ENCODE data around the gene N4BP2L2.

N4BP2L2 gene

GRCh38 chr13:32530841-32531253 is 7.7 kb downstream of the N4BP2L2 start:
- H3K4me3 ChIP-seq (ENCODE audit: low read length), result no peak overlapping the region
- no peak for DNase-seq (ENCODE audit: low read depth)
- no peak for TF ChIP-seq CTCF (IDR thresholded peaks at IDR 0.05; ENCODE audit: insufficient read depth, low read depth, low read length, missing control alignments)

GRCh38 chr13:32528358-32528757 is 10.2 kb downstream of the N4BP2L2 start:
- no peak overlapping the region for H3K4me3 ChIP-seq (ENCODE audit: low read length)
- no peak for TF ChIP-seq CTCF (IDR thresholded peaks at IDR 0.05; ENCODE audit: insufficient read depth, low read depth, low read length, missing control alignments)
- peak; percentile 58 for DNase-seq (ENCODE audit: low read depth)

GRCh38 chr13:32527151-32527550 is 11.4 kb downstream of the N4BP2L2 start:
- DNase-seq (ENCODE audit: low read depth), result no peak
- no peak overlapping the region for H3K4me3 ChIP-seq (ENCODE audit: low read length)
- no peak for TF ChIP-seq CTCF (IDR thresholded peaks at IDR 0.05; ENCODE audit: insufficient read depth, low read depth, low read length, missing control alignments)

- DNase-seq (ENCODE audit: low read depth), result no peak
- TF ChIP-seq CTCF (IDR thresholded peaks at IDR 0.05; ENCODE audit: insufficient read depth, low read depth, low read length, missing control alignments), result no peak
- no peak overlapping the region for H3K4me3 ChIP-seq (ENCODE audit: low read length)
Observed at GRCh38 chr13:32525766-32526165, 12.8 kb downstream of the N4BP2L2 start.

- no peak for DNase-seq (ENCODE audit: low read depth)
- H3K4me3 ChIP-seq (ENCODE audit: low read length), result no peak overlapping the region
- TF ChIP-seq CTCF (IDR thresholded peaks at IDR 0.05; ENCODE audit: insufficient read depth, low read depth, low read length, missing control alignments), result no peak
Observed at GRCh38 chr13:32515246-32515645, 23.3 kb downstream of the N4BP2L2 start.

- DNase-seq (ENCODE audit: low read depth), result no peak
- no peak overlapping the region for H3K4me3 ChIP-seq (ENCODE audit: low read length)
- TF ChIP-seq CTCF (IDR thresholded peaks at IDR 0.05; ENCODE audit: insufficient read depth, low read depth, low read length, missing control alignments), result no peak
Observed at GRCh38 chr13:32511482-32511881, 27.1 kb downstream of the N4BP2L2 start.

- no peak overlapping the region for H3K4me3 ChIP-seq (ENCODE audit: low read length)
- TF ChIP-seq CTCF (IDR thresholded peaks at IDR 0.05; ENCODE audit: insufficient read depth, low read depth, low read length, missing control alignments), result no peak
- DNase-seq (ENCODE audit: low read depth), result no peak
Observed at GRCh38 chr13:32504876-32505275, 33.7 kb downstream of the N4BP2L2 start.
